Large intestine (tissue), 3 donors: Measurements from ENCODE around the gene ASB17. TPM values are rescaled to one million over a fixed set of nuclear protein-coding genes. Genes with fewer than 3 reads are reported as not detected.
A peak's percentile ranks its signal among the peaks of the same experiment; 100 is the strongest.
"Not testable (repeated sequence)": the region's sequence is repeated elsewhere in the genome, so short reads cannot be mapped to it uniquely, and the experiment has no call there.

Source experiments
- DNase-seq, 2 donors: peaks; one replicate each; pipeline versions ENCODE4 v3.0.0 to v3.0.0-alpha.2; 2013
- H3K27ac ChIP-seq: one replicate; pipeline ENCODE4 v1.5.1; 2013; ENCODE audit warnings: low read length
- H3K27me3 ChIP-seq: 2 replicates; pipeline ENCODE4 v1.6.1; 2013; ENCODE audit warnings: low read length; ENCODE audit not compliant: control insufficient read depth, insufficient read depth
- H3K36me3 ChIP-seq: 2 replicates; pipeline ENCODE4 v1.6.1; 2013; ENCODE audit warnings: low read length; ENCODE audit not compliant: control insufficient read depth, insufficient read depth
- H3K4me1 ChIP-seq: one replicate; pipeline ENCODE4 v1.6.1; 2013; ENCODE audit warnings: low read length; ENCODE audit not compliant: control insufficient read depth, insufficient read depth
- H3K4me3 ChIP-seq: one replicate; pipeline ENCODE4 v1.5.1; 2013; ENCODE audit warnings: low read length
- H3K9me3 ChIP-seq: one replicate; pipeline ENCODE4 v1.6.1; 2013; ENCODE audit warnings: mild to moderate bottlenecking, low read depth, low read length, moderate library complexity; ENCODE audit not compliant: control insufficient read depth
- WGBS: methylation state at CpG from one replicate; pipeline ENCODE4 v1.1.5; 2013; ENCODE audit warnings: low lambda C conversion rate; ENCODE audit not compliant: insufficient coverage; 5-methylcytosine and 5-hydroxymethylcytosine counted together
- polyA plus RNA-seq: library from polyadenylated mRNA; unstranded; fragments of 120-200 nt; gene quantifications from one replicate; pipeline ENCODE4 v1.2.1, GENCODE V29; 2013

ASB17 gene
- polyA plus RNA-seq, 1 donor: not detected

GRCh38 chr1:75950176-75950575 is 18.0 kb upstream of the ASB17 start:
- Histone ChIP-seq H3K9me3 (peaks cover 3% of the 10 kb centered on the region), H3K36me3 (no peaks in the 10 kb centered on the region), H3K4me3 (no peak overlapping the region), H3K27ac (no peak overlapping the region), H3K27me3 (no peaks in the 10 kb centered on the region), H3K4me1 (no peaks in the 10 kb centered on the region)
- no peak for DNase-seq
- no CpG with 5 or more reads among the region's 3 CpGs for WGBS

GRCh38 chr1:75943037-75943436 is 10.8 kb upstream of the ASB17 start:
- not testable (repeated sequence) for H3K4me1 ChIP-seq, H3K27me3 ChIP-seq, H3K36me3 ChIP-seq, H3K4me3 ChIP-seq, H3K27ac ChIP-seq, DNase-seq, H3K9me3 ChIP-seq
- WGBS: no CpG with 5 or more reads among the region's 4 CpGs

- no CpG with 5 or more reads among the region's 1 CpG for whole genome bisulfite sequencing
- Histone ChIP-seq H3K4me1 (no peaks in the 10 kb centered on the region), H3K4me3 (no peak overlapping the region), H3K27ac (no peak overlapping the region), H3K9me3 (no peaks in the 10 kb centered on the region), H3K27me3 (no peaks in the 10 kb centered on the region), H3K36me3 (no peaks in the 10 kb centered on the region)
- DNase-seq: no peak
These were observed 4.8 kb upstream of the ASB17 start for GRCh38 chr1:75937034-75937433.

GRCh38 chr1:75922698-75923097 is 9.5 kb downstream of the ASB17 start:
- Histone ChIP-seq H3K9me3 (no peaks in the 10 kb centered on the region), H3K4me1 (no peaks in the 10 kb centered on the region), H3K36me3 (no peaks in the 10 kb centered on the region), H3K27me3 (no peaks in the 10 kb centered on the region), H3K27ac (no peak overlapping the region), H3K4me3 (no peak overlapping the region)
- no CpG with 5 or more reads among the region's 1 CpG for WGBS
- no peak for DNase-seq

GRCh38 chr1:75916834-75917233 is 15.4 kb downstream of the ASB17 start:
- Histone ChIP-seq H3K36me3 (no peaks in the 10 kb centered on the region), H3K27me3 (no peaks in the 10 kb centered on the region), H3K4me1 (no peaks in the 10 kb centered on the region), H3K9me3 (no peaks in the 10 kb centered on the region), H3K4me3 (no peak overlapping the region), H3K27ac (no peak overlapping the region)
- no peak for DNase-seq
- WGBS: 100% methylated on average over 2 of the region's 2 CpGs

- H3K27me3 ChIP-seq: no peaks in the 10 kb centered on the region
- H3K4me1 ChIP-seq: no peaks in the 10 kb centered on the region
- DNase-seq: peak; percentile 2 to 3
- WGBS: no CpG with 5 or more reads among the region's 2 CpGs
- no peaks in the 10 kb centered on the region for H3K36me3 ChIP-seq
- H3K27ac ChIP-seq: no peak overlapping the region
- no peak overlapping the region for H3K4me3 ChIP-seq
- no peaks in the 10 kb centered on the region for H3K9me3 ChIP-seq
These were observed 23.5 kb downstream of the ASB17 start for GRCh38 chr1:75908717-75909152.

- H3K9me3 ChIP-seq: no peaks in the 10 kb centered on the region
- no peak overlapping the region for H3K27ac ChIP-seq
- DNase-seq: no peak
- H3K4me1 ChIP-seq: no peaks in the 10 kb centered on the region
- no peaks in the 10 kb centered on the region for H3K36me3 ChIP-seq
- no peaks in the 10 kb centered on the region for H3K27me3 ChIP-seq
- 86% methylated on average over 1 of the region's 1 CpG for WGBS
- H3K4me3 ChIP-seq: no peak overlapping the region
These were observed 30.8 kb downstream of the ASB17 start for GRCh38 chr1:75901371-75901770.

- no peak for DNase-seq
- H3K27ac ChIP-seq: no peak overlapping the region
- H3K36me3 ChIP-seq: no peaks in the 10 kb centered on the region
- WGBS: no CpG with 5 or more reads among the region's 1 CpG
- no peaks in the 10 kb centered on the region for H3K27me3 ChIP-seq
- H3K9me3 ChIP-seq: no peaks in the 10 kb centered on the region
- H3K4me1 ChIP-seq: no peaks in the 10 kb centered on the region
- H3K4me3 ChIP-seq: no peak overlapping the region
These were observed 47.8 kb downstream of the ASB17 start for GRCh38 chr1:75884437-75884836.

GRCh38 chr1:75879985-75880384 is 52.2 kb downstream of the ASB17 start:
- Histone ChIP-seq H3K36me3 (no peaks in the 10 kb centered on the region), H3K27ac (no peak overlapping the region), H3K4me3 (no peak overlapping the region), H3K4me1 (no peaks in the 10 kb centered on the region), H3K27me3 (no peaks in the 10 kb centered on the region), H3K9me3 (no peaks in the 10 kb centered on the region)
- WGBS: no CpG with 5 or more reads among the region's 1 CpG
- DNase-seq: no peak

- no peak for DNase-seq
- Histone ChIP-seq H3K36me3 (no peaks in the 10 kb centered on the region), H3K9me3 (no peaks in the 10 kb centered on the region), H3K27ac (no peak overlapping the region), H3K4me3 (no peak overlapping the region), H3K4me1 (no peaks in the 10 kb centered on the region), H3K27me3 (no peaks in the 10 kb centered on the region)
- WGBS: no CpG with 5 or more reads among the region's 1 CpG
These were observed 61.3 kb downstream of the ASB17 start for GRCh38 chr1:75870951-75871350.
